GM19397 (cell line): ENCODE data around the gene CEP295NL.
"Not testable (repeated sequence)": the region's sequence is repeated elsewhere in the genome, so short reads cannot be mapped to it uniquely, and the experiment has no call there.

Experiments
- ATAC-seq: cut with Tn5 transposase; IDR thresholded peaks from one replicate; pipeline ENCODE4 v1.9.1; 2021; ENCODE audit warnings: mild to moderate bottlenecking, moderate library complexity; ENCODE audit not compliant: unreplicated experiment

CEP295NL gene

GRCh38 chr17:78933025-78933958 is 30.3 kb upstream of the CEP295NL start:
- no peak for ATAC-seq

GRCh38 chr17:78929908-78930775 is 27.1 kb upstream of the CEP295NL start:
- ATAC-seq = no peak

GRCh38 chr17:78925662-78926555 is 22.9 kb upstream of the CEP295NL start:
- no peak for ATAC-seq

DNA sequence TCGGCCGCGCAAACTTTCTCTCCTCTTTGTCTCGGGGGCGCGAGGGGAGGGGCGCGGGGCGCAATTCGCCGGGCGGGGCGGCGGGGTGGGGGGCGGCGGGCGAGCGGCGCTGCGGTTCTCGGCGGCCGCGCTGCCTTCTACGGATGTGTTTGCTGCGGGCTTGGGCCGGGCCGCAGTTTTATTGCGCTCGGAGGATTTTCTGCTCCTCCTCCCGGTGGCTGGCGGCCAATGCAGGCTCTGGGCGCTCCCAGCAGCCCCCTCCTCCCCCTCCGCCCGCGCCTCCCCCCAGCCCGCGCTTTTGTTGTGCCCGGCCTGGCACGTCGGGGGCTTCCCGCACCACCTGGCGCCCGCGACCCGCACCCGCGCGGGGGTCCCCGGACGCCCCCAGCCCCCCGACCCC is 22.2 kb upstream of the CEP295NL start, which contains the start of gene TIMP2:
TSS of gene TIMP2 (minus strand) at position 154 of the 400 bp plus-strand sequence. CDS start 299 bp downstream, outside the sequence.
- ATAC-seq = no peak

DNA sequence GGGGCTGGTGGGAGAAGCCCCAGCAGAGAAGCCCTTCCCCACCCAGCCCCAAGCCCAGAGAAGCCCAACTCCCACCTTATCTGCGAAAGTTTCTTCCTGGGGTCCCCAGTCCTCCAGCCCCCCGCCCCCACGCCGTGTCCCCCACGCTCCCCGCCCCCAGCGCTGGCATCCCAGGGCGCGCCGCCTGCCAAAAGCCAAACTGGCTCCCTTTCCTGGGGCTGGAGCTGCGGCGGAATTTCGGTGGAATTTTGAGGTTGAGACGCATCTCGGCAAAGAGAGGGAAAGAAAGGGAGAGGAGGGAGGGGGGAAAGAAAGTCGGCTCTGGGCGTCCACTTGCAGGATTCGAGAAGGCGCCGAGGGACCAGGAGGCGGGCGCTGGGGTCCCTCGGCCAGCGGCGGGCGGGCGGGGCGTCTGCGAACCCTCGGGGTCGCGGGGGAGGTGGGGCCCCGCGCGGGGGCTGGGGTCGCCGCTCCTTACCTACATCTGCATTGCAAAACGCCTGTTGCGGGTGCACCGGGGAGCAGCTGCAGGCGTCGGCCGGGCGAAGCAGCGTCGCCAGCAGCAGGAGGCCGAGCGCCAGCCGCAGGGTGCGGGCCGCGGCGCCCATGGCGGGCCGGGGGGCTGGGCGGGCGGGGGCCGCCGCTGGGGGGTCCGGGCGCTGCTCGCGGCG is 21.6 kb upstream of the CEP295NL start:
- ATAC-seq = no peak

DNA sequence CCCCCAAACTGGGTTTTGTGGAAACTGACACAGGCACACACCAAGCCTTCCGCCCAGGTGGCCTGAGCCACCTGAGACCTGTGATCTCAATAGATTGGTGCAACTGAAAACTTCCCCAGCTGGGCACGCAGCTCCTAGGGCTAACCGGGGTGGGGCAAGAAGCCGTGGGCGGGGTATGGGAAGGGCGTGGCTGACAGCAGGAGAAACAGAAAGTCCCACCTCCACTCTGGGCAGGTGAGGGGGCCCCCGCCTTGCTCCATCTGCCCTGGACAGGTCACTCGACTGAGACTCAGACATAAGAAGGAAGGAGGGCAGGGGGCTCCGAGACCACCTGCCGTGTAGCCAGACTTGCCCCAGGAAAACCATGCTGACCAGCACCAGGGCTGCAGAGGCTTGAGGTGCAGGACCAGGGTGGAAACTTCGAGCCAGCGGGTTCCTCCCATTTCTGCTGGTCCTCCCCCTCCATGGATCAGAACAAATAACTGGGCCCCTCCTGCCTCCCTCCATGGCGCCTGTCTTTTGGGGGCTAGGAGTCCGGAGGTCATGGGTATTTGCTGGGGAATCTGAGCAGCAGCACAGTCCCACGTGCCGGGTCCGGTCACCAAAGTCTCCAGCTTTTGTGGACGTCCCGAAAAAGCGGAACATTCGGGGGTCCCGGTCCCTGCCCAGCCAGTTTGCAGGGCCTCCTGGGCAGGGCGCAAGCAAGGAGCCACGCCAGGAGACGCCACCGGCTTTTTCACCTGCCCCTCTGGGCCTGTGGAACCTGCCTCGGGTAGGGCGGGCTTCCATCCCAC is 20.9 kb upstream of the CEP295NL start:
- ATAC-seq = no peak

- ATAC-seq = no peak
These were observed 20.0 kb upstream of the CEP295NL start for GRCh38 chr17:78922816-78923498.

DNA sequence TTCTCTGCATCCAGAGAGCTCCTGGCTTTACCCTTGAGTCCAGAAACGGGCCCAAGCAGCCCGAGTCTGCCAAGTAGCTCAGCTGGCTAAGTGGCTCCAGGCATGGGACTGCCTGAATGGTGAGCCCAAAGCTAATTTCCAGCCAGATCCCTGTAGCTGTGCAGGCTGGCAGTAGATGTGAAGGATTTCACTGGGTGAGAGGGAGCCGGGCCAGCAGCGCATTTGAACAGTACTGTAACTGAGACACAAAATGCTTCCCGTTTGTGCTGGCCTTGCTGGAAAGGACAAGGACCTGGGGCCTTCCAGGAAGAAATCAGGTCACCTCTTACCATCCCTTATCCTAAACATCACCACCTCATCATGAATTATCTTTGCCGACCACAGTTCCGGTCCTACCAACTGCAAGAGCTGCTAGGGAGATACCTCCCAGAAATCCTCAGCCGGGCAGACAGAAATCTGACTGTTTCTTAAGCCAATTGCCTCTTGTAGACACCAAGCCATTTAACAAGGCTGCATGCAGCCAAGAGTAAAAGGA is 18.5 kb upstream of the CEP295NL start:
- ATAC-seq = no peak

DNA sequence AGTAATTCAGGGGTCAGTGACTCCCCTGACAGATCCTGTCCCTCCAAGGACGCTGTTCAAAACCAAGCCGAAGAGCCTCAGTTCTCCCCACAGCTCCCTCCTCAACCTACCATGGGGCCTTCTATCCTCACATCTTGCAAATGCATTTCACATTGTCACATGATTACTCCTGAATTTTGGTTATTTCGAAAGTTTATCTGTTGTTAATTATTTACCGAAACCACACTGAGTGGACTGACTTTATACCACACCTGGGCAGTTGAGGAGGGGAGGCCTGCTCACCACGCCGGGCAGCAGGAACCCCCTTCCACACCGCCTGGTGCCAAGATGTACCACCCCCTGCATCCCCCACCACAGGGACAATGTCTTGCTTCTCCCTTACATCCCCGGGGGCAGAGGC is 17.5 kb upstream of the CEP295NL start:
- no peak for ATAC-seq

- no peak for ATAC-seq
These were observed 17.0 kb upstream of the CEP295NL start for GRCh38 chr17:78919861-78920450.

DNA sequence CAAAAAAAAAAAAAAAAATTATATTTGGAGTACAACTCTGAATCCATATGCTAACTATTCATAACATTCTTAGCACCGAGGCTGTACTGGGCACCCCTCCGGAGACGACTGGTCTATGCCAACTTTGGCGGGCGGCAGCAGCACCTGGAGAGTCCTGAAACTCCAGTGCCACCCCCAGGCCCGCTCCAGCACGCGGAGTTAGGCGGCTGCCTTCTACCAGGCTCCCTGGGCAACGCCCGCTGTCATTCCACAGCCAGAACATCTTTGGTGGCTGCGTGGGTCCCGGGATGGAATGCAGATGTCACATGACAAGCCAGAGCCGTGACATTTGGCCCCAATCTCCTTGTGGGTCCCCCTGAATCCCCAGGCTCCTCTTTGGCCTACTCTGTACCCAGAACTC is 16.0 kb upstream of the CEP295NL start:
- no peak for ATAC-seq

GRCh38 chr17:78917451-78918275 is 14.7 kb upstream of the CEP295NL start:
- ATAC-seq = no peak

- no peak for ATAC-seq
These were observed 13.1 kb upstream of the CEP295NL start for GRCh38 chr17:78915872-78916632.

- ATAC-seq = no peak
These were observed 10.1 kb upstream of the CEP295NL start for GRCh38 chr17:78913115-78913514.

GRCh38 chr17:78912082-78912481 is 9.1 kb upstream of the CEP295NL start:
- no peak for ATAC-seq

GRCh38 chr17:78911543-78911942 is 8.5 kb upstream of the CEP295NL start:
- not testable (repeated sequence) for ATAC-seq
